B cell (primary cell): ENCODE measurements around the gene RNF215.

ENCODE experiments used
- CTCF ChIP-seq: fragments of 200-600 bp; IDR thresholded peaks from one replicate; pipeline ENCODE4 v1.8.0; 2022; ENCODE audit warnings: antibody characterized with exemption, mild to moderate bottlenecking
- EZH2 ChIP-seq: IDR thresholded peaks from 2 replicates; pipeline ENCODE4 v1.6.1; 2012; ENCODE audit warnings: borderline replicate concordance, low read depth, mild to moderate bottlenecking, moderate library complexity, low read length; ENCODE audit not compliant: insufficient read depth, poor library complexity, severe bottlenecking

- TF ChIP-seq CTCF (no peak), EZH2 (no peak)
These were observed 627 bp downstream of the RNF215 start for GRCh38 chr22:30386608-30386959.
